H9 (cell line): Measurements from ENCODE around the gene HOXD4. TPM values are rescaled to one million over a fixed set of nuclear protein-coding genes. Genes with fewer than 3 reads are reported as not detected.

Source experiments
- DNase-seq: peaks from one replicate; pipeline ENCODE4 v3.0.0-alpha.2; 2017
- H2AFZ ChIP-seq: one replicate; pipeline ENCODE4 v1.6.1; 2013; ENCODE audit warnings: mild to moderate bottlenecking, low read length, control low read depth, moderate library complexity
- H2AK5ac ChIP-seq: 2 replicates; pipeline ENCODE4 v1.6.1; 2013; ENCODE audit warnings: low read length, control low read depth, mixed read lengths; ENCODE audit not compliant: insufficient read length
- H2BK120ac ChIP-seq: one replicate; pipeline ENCODE4 v1.6.1; 2013; ENCODE audit warnings: low read depth, mild to moderate bottlenecking, low read length, control low read depth, inconsistent platforms; ENCODE audit not compliant: poor library complexity, severe bottlenecking
- H2BK12ac ChIP-seq: 2 replicates; pipeline ENCODE4 v1.6.1; 2013; ENCODE audit warnings: low read length, control low read depth, mixed read lengths, low read depth; ENCODE audit not compliant: insufficient read length
- H2BK15ac ChIP-seq: 2 replicates; pipeline ENCODE4 v1.6.1; 2013; ENCODE audit warnings: low read depth, low read length, control low read depth
- H2BK20ac ChIP-seq: one replicate; pipeline ENCODE4 v1.6.1; 2013; ENCODE audit warnings: low read depth, mild to moderate bottlenecking, low read length, control low read depth, inconsistent platforms; ENCODE audit not compliant: poor library complexity, severe bottlenecking
- H2BK5ac ChIP-seq: 2 replicates; pipeline ENCODE4 v1.6.1; 2013; ENCODE audit warnings: low read length, control low read depth, mixed read lengths; ENCODE audit not compliant: insufficient read length
- H3K14ac ChIP-seq: 2 replicates; pipeline ENCODE4 v1.6.1; 2013; ENCODE audit warnings: low read length, control low read depth; ENCODE audit not compliant: insufficient read depth
- H3K18ac ChIP-seq: 2 replicates; pipeline ENCODE4 v1.6.1; 2013; ENCODE audit warnings: low read depth, mild to moderate bottlenecking, mixed read lengths, low read length, control low read depth; ENCODE audit not compliant: insufficient read length
- H3K23ac ChIP-seq: 2 replicates; pipeline ENCODE4 v1.6.1; 2013; ENCODE audit warnings: low read length, control low read depth, mixed read lengths, low read depth; ENCODE audit not compliant: insufficient read length
- H3K23me2 ChIP-seq: 2 replicates; pipeline ENCODE4 v1.6.1; 2013; ENCODE audit warnings: low read depth, mild to moderate bottlenecking, mixed read lengths, low read length, control low read depth; ENCODE audit not compliant: insufficient read length, poor library complexity, severe bottlenecking
- H3K27ac ChIP-seq: 2 replicates; pipeline ENCODE4 v1.5.1; 2013; ENCODE audit warnings: low read length, control low read depth, mixed read lengths, low read depth; ENCODE audit not compliant: insufficient read length
- H3K27me3 ChIP-seq: 2 replicates; pipeline ENCODE4 v1.6.1; 2013; ENCODE audit warnings: low read length, control low read depth, inconsistent platforms; ENCODE audit not compliant: insufficient read depth
- H3K4ac ChIP-seq: 2 replicates; pipeline ENCODE4 v1.6.1; 2013; ENCODE audit warnings: low read depth, mild to moderate bottlenecking, control low read depth, inconsistent platforms, low read length, moderate library complexity
- H3K4me1 ChIP-seq: 2 replicates; pipeline ENCODE4 v1.6.1; 2013; ENCODE audit warnings: low read length, control low read depth, inconsistent platforms; ENCODE audit not compliant: insufficient read depth
- H3K4me2 ChIP-seq: 2 replicates; pipeline ENCODE4 v1.6.1; 2013; ENCODE audit warnings: low read length, control low read depth, mixed read lengths; ENCODE audit not compliant: insufficient read length, insufficient read depth
- H3K56ac ChIP-seq: 2 replicates; pipeline ENCODE4 v1.6.1; 2013; ENCODE audit warnings: low read depth, mild to moderate bottlenecking, mixed read lengths, low read length, control low read depth; ENCODE audit not compliant: insufficient read length
- H3K79me1 ChIP-seq: 2 replicates; pipeline ENCODE4 v1.6.1; 2013; ENCODE audit warnings: low read depth, mild to moderate bottlenecking, moderate library complexity, low read length, control low read depth, inconsistent platforms; ENCODE audit not compliant: insufficient read depth, poor library complexity, severe bottlenecking
- H3K79me2 ChIP-seq: 2 replicates; pipeline ENCODE4 v1.6.1; 2013; ENCODE audit warnings: low read length, control low read depth, inconsistent platforms; ENCODE audit not compliant: insufficient read depth
- H3K9ac ChIP-seq: 2 replicates; pipeline ENCODE4 v1.6.1; 2013; ENCODE audit warnings: low read length, control low read depth, mixed read lengths; ENCODE audit not compliant: insufficient read length; ENCODE audit errors: extremely low read depth
- H3K9me3 ChIP-seq: one replicate; pipeline ENCODE4 v1.6.1; 2013; ENCODE audit warnings: low read depth, low read length, inconsistent platforms; ENCODE audit not compliant: control insufficient read depth
- H3T11ph ChIP-seq: one replicate; pipeline ENCODE4 v1.6.1; 2013; ENCODE audit warnings: mild to moderate bottlenecking, low read length, control low read depth, inconsistent platforms
- H4K20me1 ChIP-seq: one replicate; pipeline ENCODE4 v1.6.1; 2013; ENCODE audit not compliant: control insufficient read depth, insufficient read length, insufficient read depth
- H4K5ac ChIP-seq: 2 replicates; pipeline ENCODE4 v1.6.1; 2013; ENCODE audit warnings: low read depth, mild to moderate bottlenecking, mixed read lengths, low read length, control low read depth; ENCODE audit not compliant: insufficient read length
- H4K8ac ChIP-seq: replicated peaks from 2 replicates; pipeline ENCODE4 v1.6.1; 2013; ENCODE audit warnings: low read length, control low read depth, mixed read lengths, low read depth; ENCODE audit not compliant: insufficient read length
- H4K91ac ChIP-seq: 2 replicates; pipeline ENCODE4 v1.6.1; 2013; ENCODE audit warnings: low read depth, mild to moderate bottlenecking, moderate library complexity, mixed read lengths, low read length, control low read depth; ENCODE audit not compliant: insufficient read length
- H3K27ac Mint-ChIP-seq, 3 experiments: 2 replicates in 2 of 3; 3 replicates in 1 of 3; pipeline ENCODE4 v1.8.0; 2020 to 2021; ENCODE audit warnings: mixed read lengths in 3 of 3, mild to moderate bottlenecking in 1 of 3, moderate library complexity in 1 of 3
- H3K27me3 Mint-ChIP-seq: 2 replicates; pipeline ENCODE4 v1.8.0; 2021; ENCODE audit warnings: low read depth, mild to moderate bottlenecking, moderate library complexity, mixed read lengths
- H3K36me3 Mint-ChIP-seq, 3 experiments: 2 replicates in 2 of 3; 3 replicates in 1 of 3; pipeline ENCODE4 v1.8.0; 2020 to 2021; ENCODE audit warnings: low read depth in 3 of 3, mixed read lengths in 3 of 3; ENCODE audit not compliant: insufficient read depth in 1 of 3
- H3K4me1 Mint-ChIP-seq, 2 experiments: 2 replicates each; pipeline ENCODE4 v1.8.0; 2020; ENCODE audit warnings: mixed read lengths in 2 of 2
- H3K4me3 Mint-ChIP-seq, 2 experiments: 2 replicates in 1 of 2; 3 replicates in 1 of 2; pipeline ENCODE4 v1.8.0; 2020 to 2021; ENCODE audit warnings: mild to moderate bottlenecking in 2 of 2, mixed read lengths in 2 of 2, moderate library complexity in 1 of 2
- H3K9me3 Mint-ChIP-seq, 2 experiments: 2 replicates in 1 of 2; 3 replicates in 1 of 2; pipeline ENCODE4 v1.8.0; 2020; ENCODE audit warnings: mild to moderate bottlenecking in 2 of 2, mixed read lengths in 2 of 2, moderate library complexity in 1 of 2
- WGBS: extraction: QIAGEN DNeasy Blood & Tissue Kit; methylation state at CpG from one replicate; pipeline ENCODE4 v1.1.7; 2013; ENCODE audit warnings: missing lambda C conversion rate, low lambda C conversion rate, mixed read lengths; ENCODE audit not compliant: insufficient read length; ENCODE audit errors: extremely low coverage; 5-methylcytosine and 5-hydroxymethylcytosine counted together
- total RNA-seq: library from RNA; stranded (reverse); gene quantifications from 2 replicates; pipeline ENCODE4 v1.2.1, GENCODE V29; 2021
- TF ChIP-seq, protein P1 (sequence below): fragments of 200-600 bp; sonication (generic); conservative IDR thresholded peaks from 3 replicates; pipeline ENCODE4 v1.8.0; 2021; ENCODE audit warnings: antibody characterized with exemption, mild to moderate bottlenecking

Gene HOXD4
- total RNA-seq, 1 experiment from 2014 or later = not detected

- Mint-ChIP-seq H3K27ac (no peak overlapping the region), H3K36me3 (no peaks in the 10 kb centered on the region; a peak in 1 of 7 replicates), H3K4me1 (peaks cover 15 to 21% of the 10 kb centered on the region in 2 experiments), H3K9me3 (peaks cover 4 to 13% of the 10 kb centered on the region in 2 experiments; a peak in 4 of 5 replicates), H3K4me3 (no peak overlapping the region), H3K27me3 (peaks cover 98% of the 10 kb centered on the region)
- H3K4me1 ChIP-seq = no peaks in the 10 kb centered on the region; the same call in 1 of the 2 replicates
- no peak overlapping the region for H2AK5ac ChIP-seq
- no peak overlapping the region for H2BK15ac ChIP-seq
- H2BK12ac ChIP-seq = no peak overlapping the region
- H3K79me1 ChIP-seq = no peaks in the 10 kb centered on the region
- no peak overlapping the region for H3K9ac ChIP-seq
- H3K79me2 ChIP-seq = no peaks in the 10 kb centered on the region
- no peak overlapping the region for H3K18ac ChIP-seq
- no peaks in the 10 kb centered on the region for H3K9me3 ChIP-seq
- no peak overlapping the region for H4K5ac ChIP-seq
- no peak overlapping the region for H3K4me2 ChIP-seq
- H3T11ph ChIP-seq = no peak overlapping the region
- DNase-seq = no peak
- no peak overlapping the region for H3K27ac ChIP-seq
- peaks cover 8% of the 10 kb centered on the region for H3K23me2 ChIP-seq
- no peak overlapping the region for H4K8ac ChIP-seq
- no peak overlapping the region for H3K4ac ChIP-seq
- no peak overlapping the region for H3K14ac ChIP-seq
- no peak overlapping the region for H2BK5ac ChIP-seq
- H4K20me1 ChIP-seq = no peaks in the 10 kb centered on the region
- H3K27me3 ChIP-seq = peaks cover 90% of the 10 kb centered on the region
- H2AFZ ChIP-seq = no peak overlapping the region
- WGBS = no CpG with 5 or more reads among the region's 4 CpGs
- no peak overlapping the region for H4K91ac ChIP-seq
- H2BK120ac ChIP-seq = no peak overlapping the region
- H2BK20ac ChIP-seq = no peak overlapping the region
- TF ChIP-seq, protein P1, sequence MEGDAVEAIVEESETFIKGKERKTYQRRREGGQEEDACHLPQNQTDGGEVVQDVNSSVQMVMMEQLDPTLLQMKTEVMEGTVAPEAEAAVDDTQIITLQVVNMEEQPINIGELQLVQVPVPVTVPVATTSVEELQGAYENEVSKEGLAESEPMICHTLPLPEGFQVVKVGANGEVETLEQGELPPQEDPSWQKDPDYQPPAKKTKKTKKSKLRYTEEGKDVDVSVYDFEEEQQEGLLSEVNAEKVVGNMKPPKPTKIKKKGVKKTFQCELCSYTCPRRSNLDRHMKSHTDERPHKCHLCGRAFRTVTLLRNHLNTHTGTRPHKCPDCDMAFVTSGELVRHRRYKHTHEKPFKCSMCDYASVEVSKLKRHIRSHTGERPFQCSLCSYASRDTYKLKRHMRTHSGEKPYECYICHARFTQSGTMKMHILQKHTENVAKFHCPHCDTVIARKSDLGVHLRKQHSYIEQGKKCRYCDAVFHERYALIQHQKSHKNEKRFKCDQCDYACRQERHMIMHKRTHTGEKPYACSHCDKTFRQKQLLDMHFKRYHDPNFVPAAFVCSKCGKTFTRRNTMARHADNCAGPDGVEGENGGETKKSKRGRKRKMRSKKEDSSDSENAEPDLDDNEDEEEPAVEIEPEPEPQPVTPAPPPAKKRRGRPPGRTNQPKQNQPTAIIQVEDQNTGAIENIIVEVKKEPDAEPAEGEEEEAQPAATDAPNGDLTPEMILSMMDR = no peak
- H3K23ac ChIP-seq = no peak overlapping the region
- H3K56ac ChIP-seq = no peak overlapping the region
Observed at GRCh38 chr2:176131848-176132158, 19.5 kb upstream of the HOXD4 start.
